GM10266 (cell line): ENCODE measurements around the gene ADCY5.

ENCODE experiments used
- DNase-seq: peaks from one replicate; pipeline ENCODE4 v3.0.0; 2012; ENCODE audit errors: extremely low spot score
- CTCF ChIP-seq: IDR thresholded peaks from 2 replicates; pipeline ENCODE4 v1.5.1; 2012; ENCODE audit warnings: mild to moderate bottlenecking, low read depth; ENCODE audit not compliant: control insufficient read depth, insufficient read depth; ENCODE audit errors: missing control alignments

The ADCY5 gene

GRCh38 chr3:123281406-123281805 is 167.5 kb downstream of the ADCY5 start:
- no peak for TF ChIP-seq CTCF
- no peak for DNase-seq

- TF ChIP-seq CTCF: no peak
- peak; percentile 4 for DNase-seq
Observed at GRCh38 chr3:123279121-123279520, 169.8 kb downstream of the ADCY5 start.

GRCh38 chr3:123278446-123278845 is 170.4 kb downstream of the ADCY5 start:
- peak; percentile 1 for DNase-seq
- no peak for TF ChIP-seq CTCF

GRCh38 chr3:123277106-123277505 is 171.8 kb downstream of the ADCY5 start:
- TF ChIP-seq CTCF: no peak
- DNase-seq: no peak

- no peak for TF ChIP-seq CTCF
- DNase-seq: no peak
Observed at GRCh38 chr3:123276346-123277006, 172.4 kb downstream of the ADCY5 start.

GRCh38 chr3:123275691-123276090 is 173.2 kb downstream of the ADCY5 start:
- no peak for TF ChIP-seq CTCF
- no peak for DNase-seq

- no peak for DNase-seq
Observed at GRCh38 chr3:123272547-123272946, 176.3 kb downstream of the ADCY5 start.

More at GRCh38 chr3:123272547-123272946, 176.3 kb downstream of the ADCY5 start:
- TF ChIP-seq CTCF: no peak
